ENCODE data around the gene BTF3. TPM values are rescaled to one million over a fixed set of nuclear protein-coding genes. Genes with fewer than 3 reads are reported as not detected.
"Not testable (repeated sequence)": the region's sequence is repeated elsewhere in the genome, so short reads cannot be mapped to it uniquely, and the experiment has no call there.

Gene BTF3
- total and polyA plus RNA-seq, 11 donors: 336 to 824 (median 407) TPM

- peak in 2 of 4 donors; percentile 54 to 63 for ATAC-seq
- 44 to 47% (median 45%) methylated on average over 6 of the region's 6 CpGs for WGBS, 4 donors
- TF ChIP-seq CTCF (IDR thresholded peaks at IDR 0.05) (peak; percentile 40 to 78 (median 62)), POLR2A (IDR thresholded peaks at IDR 0.05) (no peak)
- Histone ChIP-seq H3K27me3 (peaks cover 36 to 95% (median 58%) of the 10 kb centered on the region in 9 donors), H3K36me3 (no peaks in the 10 kb centered on the region), H3K27ac (no peak overlapping the region), H3K4me1 (peaks cover 0 to 10% (median 7%) of the 10 kb centered on the region in 12 donors), H3K9me3 (peaks cover 0 to 2% (median 0%) of the 10 kb centered on the region in 12 donors), H3K4me3 (no peak overlapping the region)
- DNase-seq: no peak
- intact Hi-C loops (cut with DNase I): loop anchor here in 9 of 10 donors (5.0 to 10.0 kb wide), 4 partner anchors 222 to 372 kb away; no protein-coding TSS in a partner anchor
These were observed 43.7 kb upstream of the BTF3 start for GRCh38 chr5:73454379-73455036.

DNA sequence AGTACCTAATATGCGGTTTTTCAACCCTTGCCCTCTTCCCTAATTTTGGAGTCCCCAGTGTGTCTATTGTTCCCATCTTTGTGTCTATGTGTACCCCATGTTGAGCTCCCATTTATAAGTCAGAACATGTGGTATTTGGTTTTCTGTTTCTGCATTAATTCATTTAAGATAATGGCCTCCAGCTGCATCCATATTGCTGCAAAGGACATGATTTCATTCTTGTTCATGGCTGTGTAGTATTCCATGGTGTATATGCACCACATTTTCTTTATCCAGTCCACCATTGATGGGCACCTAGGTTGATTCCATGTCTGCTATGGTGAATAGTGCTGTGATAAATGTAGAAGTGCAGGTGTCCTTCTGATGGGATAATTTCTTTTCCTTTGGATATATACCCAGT lies 41.8 kb upstream of the BTF3 start:
- WGBS, 4 donors: 74 to 93% (median 91%) methylated on average over 1 of the region's 1 CpG
- not testable (repeated sequence) for H3K4me1 ChIP-seq, ATAC-seq, H3K4me3 ChIP-seq, DNase-seq, H3K27ac ChIP-seq, H3K36me3 ChIP-seq, H3K9me3 ChIP-seq
- intact Hi-C loops (cut with DNase I): loop anchor here in 4 of 10 donors (10.0 kb wide), 1 partner anchor 372 kb away; no protein-coding TSS in a partner anchor
- H3K27me3 ChIP-seq: peaks cover 18 to 88% (median 38%) of the 10 kb centered on the region in 9 donors

GRCh38 chr5:73459366-73459765 lies 38.9 kb upstream of the BTF3 start:
- WGBS, 4 donors: 54 to 61% (median 59%) methylated on average over 1 of the region's 1 CpG
- DNase-seq: no peak
- TF ChIP-seq POLR2A (IDR thresholded peaks at IDR 0.05) (no peak), CTCF (IDR thresholded peaks at IDR 0.05) (no peak)
- Histone ChIP-seq H3K9me3 (peaks cover 0 to 2% (median 0%) of the 10 kb centered on the region in 12 donors), H3K4me3 (no peak overlapping the region), H3K27me3 (peaks cover 0 to 59% (median 11%) of the 10 kb centered on the region in 9 donors), H3K27ac (no peak overlapping the region), H3K4me1 (peaks cover 0 to 7% (median 0%) of the 10 kb centered on the region in 12 donors), H3K36me3 (no peaks in the 10 kb centered on the region)
- intact Hi-C loops (cut with DNase I): loop anchor here in 4 of 10 donors (10.0 kb wide), 1 partner anchor 375 kb away; no protein-coding TSS in a partner anchor
- no peak for ATAC-seq

DNA sequence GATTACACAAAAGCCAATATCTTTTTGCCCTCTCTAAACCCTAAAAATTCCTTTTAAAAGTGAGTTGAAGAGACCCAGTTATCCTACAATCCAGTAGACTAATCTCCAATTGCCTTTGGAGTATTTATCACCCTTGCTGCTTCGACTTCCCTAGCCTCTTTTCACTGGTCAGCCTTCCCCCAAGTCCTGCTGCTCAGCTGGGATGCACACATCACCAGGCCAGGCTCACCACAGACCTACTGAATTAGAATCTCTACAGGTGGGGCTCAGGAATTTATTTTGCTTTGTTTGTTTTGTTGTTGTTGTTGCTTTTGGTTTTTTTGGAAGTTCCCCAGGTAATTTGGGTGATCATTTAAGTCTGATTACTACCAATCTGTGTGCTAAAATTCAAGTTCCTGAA lies 38.1 kb upstream of the BTF3 start:
- no peak for ATAC-seq
- DNase-seq: no peak
- no peaks in the 10 kb centered on the region for H3K36me3 ChIP-seq
- intact Hi-C loops (cut with DNase I): no loop called here
- H3K9me3 ChIP-seq: peaks cover 0 to 2% (median 0%) of the 10 kb centered on the region in 12 donors
- WGBS, 4 donors: 58 to 71% (median 65%) methylated on average over 1 of the region's 1 CpG
- H3K4me1 ChIP-seq: peaks cover 0 to 12% (median 0%) of the 10 kb centered on the region in 12 donors
- H3K27ac ChIP-seq: no peak overlapping the region
- no peak overlapping the region for H3K4me3 ChIP-seq
- TF ChIP-seq CTCF (IDR thresholded peaks at IDR 0.05): no peak
- no peak for TF ChIP-seq POLR2A (IDR thresholded peaks at IDR 0.05)
- H3K27me3 ChIP-seq: peaks cover 0 to 53% (median 7%) of the 10 kb centered on the region in 9 donors
